ENCODE data around the gene TTC34.

DNA sequence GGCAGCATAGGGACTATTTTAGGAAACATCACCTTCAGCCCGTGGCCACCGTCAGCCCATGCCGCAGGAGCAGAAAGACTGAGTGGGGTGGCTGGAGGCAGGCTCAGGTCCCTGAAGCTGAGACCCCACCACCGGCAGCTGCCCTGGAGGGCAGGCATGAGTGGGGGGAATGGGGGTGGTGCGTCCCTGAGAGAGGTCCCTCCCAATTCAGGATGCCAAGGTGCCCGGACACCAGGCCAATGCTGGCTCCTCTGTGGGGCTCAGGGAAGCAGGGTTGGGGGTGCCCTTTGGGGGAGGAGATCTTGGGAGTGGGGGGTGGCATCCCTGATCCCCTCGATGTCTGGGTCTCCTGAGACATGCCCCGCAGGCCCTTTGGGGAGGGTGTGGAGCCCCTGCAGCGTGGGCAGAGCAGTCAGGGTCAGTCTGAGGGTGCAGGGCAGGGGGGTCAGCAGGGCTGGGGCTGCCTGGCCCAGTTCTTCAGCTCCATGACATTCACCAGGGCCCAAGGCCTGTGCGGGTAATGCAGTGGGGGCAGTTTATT lies 998 bp upstream of the TTC34 start:
- no peak for TF ChIP-seq POLR2AphosphoS5 (IDR thresholded peaks at IDR 0.05)
- TF ChIP-seq EP300 (IDR thresholded peaks at IDR 0.05), result no peak
- TF ChIP-seq, protein P1, sequence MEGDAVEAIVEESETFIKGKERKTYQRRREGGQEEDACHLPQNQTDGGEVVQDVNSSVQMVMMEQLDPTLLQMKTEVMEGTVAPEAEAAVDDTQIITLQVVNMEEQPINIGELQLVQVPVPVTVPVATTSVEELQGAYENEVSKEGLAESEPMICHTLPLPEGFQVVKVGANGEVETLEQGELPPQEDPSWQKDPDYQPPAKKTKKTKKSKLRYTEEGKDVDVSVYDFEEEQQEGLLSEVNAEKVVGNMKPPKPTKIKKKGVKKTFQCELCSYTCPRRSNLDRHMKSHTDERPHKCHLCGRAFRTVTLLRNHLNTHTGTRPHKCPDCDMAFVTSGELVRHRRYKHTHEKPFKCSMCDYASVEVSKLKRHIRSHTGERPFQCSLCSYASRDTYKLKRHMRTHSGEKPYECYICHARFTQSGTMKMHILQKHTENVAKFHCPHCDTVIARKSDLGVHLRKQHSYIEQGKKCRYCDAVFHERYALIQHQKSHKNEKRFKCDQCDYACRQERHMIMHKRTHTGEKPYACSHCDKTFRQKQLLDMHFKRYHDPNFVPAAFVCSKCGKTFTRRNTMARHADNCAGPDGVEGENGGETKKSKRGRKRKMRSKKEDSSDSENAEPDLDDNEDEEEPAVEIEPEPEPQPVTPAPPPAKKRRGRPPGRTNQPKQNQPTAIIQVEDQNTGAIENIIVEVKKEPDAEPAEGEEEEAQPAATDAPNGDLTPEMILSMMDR (IDR thresholded peaks at IDR 0.05), result no peak
